ENCODE data around the gene GPATCH8.

GRCh38 chr17:44360144-44360533 is 143.1 kb downstream of the GPATCH8 start:
- TF ChIP-seq POLR2AphosphoS5 (IDR thresholded peaks at IDR 0.05; ENCODE audit: low read depth, low read length) (no peak), NFIC (IDR thresholded peaks at IDR 0.05; ENCODE audit: borderline replicate concordance) (no peak), MAX (IDR thresholded peaks at IDR 0.05; ENCODE audit: low read depth) (no peak), NRF1 (IDR thresholded peaks at IDR 0.05; ENCODE audit: low read depth, low read length) (no peak)
